ELF-1 (cell line): ENCODE measurements around the gene HOXD13.

Source experiments
- DNase-seq: peaks from one replicate; pipeline ENCODE4 v3.0.0-alpha.2; 2016; ENCODE audit warnings: low read depth, low spot score

HOXD13 gene

GRCh38 chr2:176105078-176105729 is 12.7 kb downstream of the HOXD13 start:
- DNase-seq = no peak

- no peak for DNase-seq
Measured at GRCh38 chr2:176105730-176106580, 13.4 kb downstream of the HOXD13 start.

GRCh38 chr2:176106581-176107539 is 14.3 kb downstream of the HOXD13 start, which contains the start of gene HOXD11:
HOXD11 (plus strand) TSS chr2:176107280; CDS start chr2:176107356, 76 bp downstream.
- DNase-seq = peak; percentile 70

- no peak for DNase-seq
Measured at GRCh38 chr2:176107731-176108181, 15.2 kb downstream of the HOXD13 start.

- DNase-seq = no peak
Measured at GRCh38 chr2:176109192-176109901, 16.8 kb downstream of the HOXD13 start.

GRCh38 chr2:176109946-176110345 is 17.4 kb downstream of the HOXD13 start:
- peak; percentile 25 for DNase-seq

- DNase-seq = no peak
Measured at GRCh38 chr2:176110415-176111308, 18.1 kb downstream of the HOXD13 start.

- peak; percentile 86 for DNase-seq
Measured at GRCh38 chr2:176111309-176111663, 18.8 kb downstream of the HOXD13 start.

- DNase-seq = peak; percentile 28
Measured at GRCh38 chr2:176111846-176112374, 19.4 kb downstream of the HOXD13 start.

GRCh38 chr2:176112375-176113302 is 20.1 kb downstream of the HOXD13 start:
- DNase-seq = no peak

- peak; percentile 39 for DNase-seq
Measured at GRCh38 chr2:176114120-176114929, 21.8 kb downstream of the HOXD13 start.

GRCh38 chr2:176114930-176115625 is 22.6 kb downstream of the HOXD13 start:
- no peak for DNase-seq

GRCh38 chr2:176115883-176116813 is 23.6 kb downstream of the HOXD13 start, which contains the start of gene HOXD10:
HOXD10 (plus strand) TSS chr2:176116778; CDS start chr2:176116834, 56 bp downstream.
- DNase-seq = peak; percentile 85

- DNase-seq = no peak
Measured at GRCh38 chr2:176117162-176117822, 24.8 kb downstream of the HOXD13 start.

GRCh38 chr2:176117823-176118371 is 25.4 kb downstream of the HOXD13 start:
- DNase-seq = no peak
